Glutamatergic neuron (in vitro differentiated cells): ENCODE data around the gene HYDIN. TPM values are rescaled to one million over a fixed set of nuclear protein-coding genes. Genes with fewer than 3 reads are reported as not detected.
"Not testable (repeated sequence)": the region's sequence is repeated elsewhere in the genome, so short reads cannot be mapped to it uniquely, and the experiment has no call there.

ENCODE experiments used
- DNase-seq: peaks from one replicate; pipeline ENCODE4 v3.0.0; 2022
- H3K27ac Mint-ChIP-seq: one replicate; pipeline ENCODE4 v1.8.0; 2020; ENCODE audit warnings: mild to moderate bottlenecking, mixed read lengths, inconsistent platforms; ENCODE audit not compliant: unreplicated experiment
- H3K27me3 Mint-ChIP-seq: one replicate; pipeline ENCODE4 v1.8.0; 2020; ENCODE audit warnings: mild to moderate bottlenecking, moderate library complexity, mixed read lengths, inconsistent platforms; ENCODE audit not compliant: unreplicated experiment
- H3K36me3 Mint-ChIP-seq: one replicate; pipeline ENCODE4 v1.8.0; 2020; ENCODE audit warnings: mild to moderate bottlenecking, mixed read lengths, inconsistent platforms; ENCODE audit not compliant: unreplicated experiment
- H3K4me1 Mint-ChIP-seq: one replicate; pipeline ENCODE4 v1.8.0; 2020; ENCODE audit warnings: mild to moderate bottlenecking, low read depth, mixed read lengths, inconsistent platforms; ENCODE audit not compliant: unreplicated experiment
- H3K4me3 Mint-ChIP-seq: one replicate; pipeline ENCODE4 v1.8.0; 2020; ENCODE audit warnings: mild to moderate bottlenecking, mixed read lengths, inconsistent platforms; ENCODE audit not compliant: unreplicated experiment
- H3K9me3 Mint-ChIP-seq: one replicate; pipeline ENCODE4 v1.8.0; 2020; ENCODE audit warnings: mild to moderate bottlenecking, moderate library complexity, mixed read lengths, inconsistent platforms; ENCODE audit not compliant: unreplicated experiment
- total RNA-seq: library from RNA; stranded (reverse); fragmentation: NEBNext Ultra II Directional; extraction: Animal tissue kit (Norgen Biotek cat#: 25700); gene quantifications from one replicate; pipeline ENCODE4 v1.2.1, GENCODE V29; 2021; ENCODE audit not compliant: unreplicated experiment

HYDIN gene
- total RNA-seq, 1 donor from 2014 or later: 7.0 TPM

DNA sequence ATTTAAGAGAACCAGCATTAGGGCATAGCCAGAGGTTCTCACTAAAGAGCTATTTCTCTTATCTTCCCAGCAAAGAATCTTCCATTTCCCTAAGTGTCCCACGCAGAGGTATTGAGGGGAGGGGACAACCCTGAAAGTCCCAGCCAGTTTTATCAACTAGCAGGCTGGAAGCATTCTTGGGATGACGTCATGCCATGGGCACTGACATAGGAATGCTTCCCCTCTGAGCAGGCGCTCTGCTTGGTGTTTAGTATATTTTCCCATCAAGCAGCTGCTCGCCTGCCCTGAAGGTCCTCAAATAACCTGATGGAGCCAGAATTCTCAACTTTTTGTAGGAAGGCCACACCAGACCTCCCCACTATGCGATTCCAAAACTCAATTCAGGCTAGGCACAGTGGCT is 276.7 kb downstream of the HYDIN start:
- not testable (repeated sequence) for H3K4me3 Mint-ChIP-seq, H3K36me3 Mint-ChIP-seq, H3K4me1 Mint-ChIP-seq, H3K27ac Mint-ChIP-seq, H3K9me3 Mint-ChIP-seq, DNase-seq, H3K27me3 Mint-ChIP-seq

DNA sequence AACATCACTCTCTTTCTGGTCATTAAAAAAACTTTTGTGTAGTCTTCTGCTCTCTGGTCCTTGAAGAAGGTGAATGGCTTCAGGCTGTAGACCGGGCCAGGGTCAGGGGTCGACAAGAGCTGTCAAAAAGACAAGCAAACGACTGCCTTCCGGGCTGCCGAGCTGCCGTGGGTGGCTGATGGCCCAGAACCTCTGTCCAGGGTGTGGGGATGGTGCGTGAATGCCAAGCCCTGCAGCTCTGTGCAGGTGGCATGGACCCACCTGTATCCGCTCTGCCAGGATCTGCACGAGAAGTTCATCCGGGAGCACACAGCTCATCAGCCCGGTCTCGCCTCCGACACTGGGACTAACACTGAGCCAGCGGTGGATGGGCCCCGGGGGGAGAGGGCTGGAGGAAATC is 287.0 kb downstream of the HYDIN start:
- H3K9me3 Mint-ChIP-seq, H3K27ac Mint-ChIP-seq, H3K4me3 Mint-ChIP-seq, H3K27me3 Mint-ChIP-seq, DNase-seq, H3K4me1 Mint-ChIP-seq, H3K36me3 Mint-ChIP-seq: not testable (repeated sequence)

DNA sequence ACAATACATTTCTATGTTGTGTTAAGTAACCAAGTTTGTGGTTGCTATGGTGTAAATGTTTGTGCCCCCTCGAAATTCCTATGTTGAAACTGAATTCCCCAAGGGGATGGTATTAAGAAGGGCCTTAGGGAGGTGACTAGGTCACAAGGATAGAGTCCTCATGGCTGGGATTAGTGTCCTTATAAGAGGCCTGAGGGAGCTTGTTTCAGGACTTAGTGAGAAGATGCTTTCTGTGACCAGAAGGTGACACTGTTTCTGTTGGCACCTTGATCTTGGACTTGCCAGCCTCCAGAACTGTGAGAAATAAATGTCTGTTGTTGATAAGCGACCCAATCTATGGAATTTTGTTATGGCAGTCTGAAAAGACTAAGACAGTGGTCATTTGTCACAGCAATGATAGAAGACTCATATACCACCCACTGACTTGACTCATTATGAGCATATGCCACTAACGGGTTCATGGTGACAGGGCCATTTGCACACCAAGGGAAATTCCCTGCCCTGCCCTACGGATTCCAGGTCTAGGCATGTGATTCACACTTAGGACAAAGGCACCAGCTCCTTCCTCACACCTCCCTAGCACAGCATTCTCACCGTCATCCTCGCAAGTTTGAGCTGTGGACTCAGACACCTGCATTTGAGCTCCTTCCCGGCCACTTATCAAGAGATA is 290.7 kb downstream of the HYDIN start:
- H3K36me3 Mint-ChIP-seq, DNase-seq, H3K4me1 Mint-ChIP-seq, H3K9me3 Mint-ChIP-seq, H3K27me3 Mint-ChIP-seq, H3K27ac Mint-ChIP-seq, H3K4me3 Mint-ChIP-seq: not testable (repeated sequence)

DNA sequence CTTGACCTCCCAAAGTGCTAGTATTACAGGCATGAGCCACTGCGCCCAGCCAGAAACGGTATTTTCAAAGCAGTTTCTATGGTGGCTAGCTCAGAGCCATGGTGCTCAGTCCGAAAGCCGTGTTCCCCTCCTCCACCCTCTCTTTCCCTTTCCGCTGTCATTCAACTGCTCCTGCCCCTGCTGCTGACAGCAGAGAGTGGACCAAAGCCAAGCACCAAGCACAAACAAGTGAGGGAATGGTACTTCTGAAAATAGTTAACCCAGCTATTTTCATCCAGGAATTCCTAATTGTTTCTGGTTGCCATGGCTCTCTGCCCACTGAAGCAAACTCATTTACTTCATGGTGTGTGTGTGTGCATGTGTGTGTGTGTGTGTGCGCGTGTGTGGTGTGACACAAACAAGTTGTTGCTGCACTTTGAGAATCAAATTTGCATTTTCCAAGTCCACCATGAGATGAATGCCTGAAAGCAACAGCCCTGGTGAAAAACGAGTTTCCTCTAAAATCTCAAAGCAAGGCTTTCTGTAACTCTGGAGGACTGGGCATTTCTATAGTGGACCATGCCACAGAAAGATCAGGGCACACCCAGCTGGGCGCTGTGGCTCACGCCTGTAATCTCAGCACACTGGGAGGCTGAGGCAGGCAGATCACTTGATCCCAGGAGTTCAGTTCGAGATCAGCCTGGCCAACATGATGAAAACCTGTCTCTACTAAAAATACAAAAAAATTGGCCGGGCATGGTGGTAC is 293.6 kb downstream of the HYDIN start:
- H3K9me3 Mint-ChIP-seq, H3K4me3 Mint-ChIP-seq, H3K4me1 Mint-ChIP-seq, H3K27me3 Mint-ChIP-seq, DNase-seq, H3K27ac Mint-ChIP-seq, H3K36me3 Mint-ChIP-seq: not testable (repeated sequence)

DNA sequence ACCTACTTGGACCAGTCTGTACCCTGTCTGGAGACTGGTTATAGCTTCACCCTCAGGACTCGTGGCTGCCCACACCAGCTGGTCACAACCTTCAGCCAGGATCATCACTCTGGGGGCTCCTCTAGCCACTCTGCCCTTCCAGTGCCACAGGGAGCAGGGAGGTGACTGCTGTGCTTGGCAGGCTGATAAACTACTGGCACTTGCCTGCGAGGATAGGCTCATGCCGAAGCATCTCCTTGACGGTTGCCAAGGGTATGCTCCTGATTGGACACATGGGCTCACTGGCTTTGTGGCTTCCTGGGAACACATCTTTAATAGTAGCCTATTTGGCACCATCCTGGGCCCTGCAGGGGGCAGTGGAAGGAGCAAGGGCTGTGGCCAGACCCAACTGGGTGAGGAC is 295.2 kb downstream of the HYDIN start:
- H3K4me3 Mint-ChIP-seq, H3K36me3 Mint-ChIP-seq, DNase-seq, H3K4me1 Mint-ChIP-seq, H3K27me3 Mint-ChIP-seq, H3K9me3 Mint-ChIP-seq, H3K27ac Mint-ChIP-seq: not testable (repeated sequence)

DNA sequence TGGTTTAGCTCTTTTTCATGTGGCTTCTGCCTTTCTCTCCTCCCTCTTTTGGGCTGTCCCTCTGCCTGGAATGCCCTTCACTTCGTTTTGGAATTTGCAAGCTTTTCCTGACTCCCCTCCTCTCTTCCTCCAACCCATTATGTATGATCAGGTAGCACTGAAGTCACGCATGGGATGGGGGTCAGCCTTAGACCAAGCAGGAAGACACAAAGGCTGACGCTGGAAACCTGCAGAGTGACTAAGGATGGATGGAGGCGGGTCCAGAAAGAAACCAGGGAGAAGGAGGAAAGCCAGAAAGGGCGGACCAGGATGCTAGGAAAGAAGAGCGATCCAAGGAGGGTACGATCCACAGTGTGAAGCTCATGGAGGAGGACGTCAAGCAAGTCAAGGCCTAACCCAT is 296.8 kb downstream of the HYDIN start:
- not testable (repeated sequence) for H3K27me3 Mint-ChIP-seq, H3K4me3 Mint-ChIP-seq, H3K36me3 Mint-ChIP-seq, DNase-seq, H3K27ac Mint-ChIP-seq, H3K9me3 Mint-ChIP-seq, H3K4me1 Mint-ChIP-seq

DNA sequence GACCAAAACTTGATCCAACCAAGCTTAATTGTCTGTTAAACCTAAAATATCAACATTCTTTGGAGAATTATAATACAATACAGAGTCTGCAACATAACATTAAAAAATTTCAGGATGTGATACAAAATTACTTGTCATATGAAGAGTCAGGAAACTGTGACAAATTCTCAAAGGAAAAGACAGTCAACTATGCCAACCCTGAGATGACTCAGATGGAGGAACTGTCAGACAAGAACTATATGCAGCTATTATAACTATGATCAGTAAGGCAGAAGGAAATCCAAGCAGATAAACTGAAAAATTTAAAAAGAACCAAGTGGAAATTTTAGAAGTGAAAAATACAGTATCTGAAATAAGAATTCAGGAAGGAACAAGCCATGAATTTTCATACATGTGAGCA is 299.8 kb downstream of the HYDIN start:
- H3K27me3 Mint-ChIP-seq, DNase-seq, H3K4me1 Mint-ChIP-seq, H3K4me3 Mint-ChIP-seq, H3K27ac Mint-ChIP-seq, H3K36me3 Mint-ChIP-seq, H3K9me3 Mint-ChIP-seq: not testable (repeated sequence)

DNA sequence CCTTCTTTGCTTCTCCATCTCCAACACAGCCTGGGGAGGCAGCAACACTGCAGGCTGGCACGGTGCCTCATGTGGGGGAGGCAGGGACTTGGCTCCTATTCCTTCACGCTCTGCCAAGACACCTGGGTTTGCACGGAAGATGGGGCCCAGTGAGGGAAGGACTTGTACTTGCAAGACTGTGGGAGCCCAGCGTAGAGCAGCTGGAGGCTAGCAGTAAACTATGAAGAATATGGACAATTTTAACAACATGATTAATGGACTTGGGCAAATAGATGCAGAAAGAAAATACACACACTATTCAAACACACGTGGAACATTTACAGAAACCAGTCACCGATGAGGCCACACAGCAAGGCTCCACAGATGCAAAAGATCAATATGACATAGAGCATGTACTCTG is 308.4 kb downstream of the HYDIN start:
- not testable (repeated sequence) for DNase-seq

DNA sequence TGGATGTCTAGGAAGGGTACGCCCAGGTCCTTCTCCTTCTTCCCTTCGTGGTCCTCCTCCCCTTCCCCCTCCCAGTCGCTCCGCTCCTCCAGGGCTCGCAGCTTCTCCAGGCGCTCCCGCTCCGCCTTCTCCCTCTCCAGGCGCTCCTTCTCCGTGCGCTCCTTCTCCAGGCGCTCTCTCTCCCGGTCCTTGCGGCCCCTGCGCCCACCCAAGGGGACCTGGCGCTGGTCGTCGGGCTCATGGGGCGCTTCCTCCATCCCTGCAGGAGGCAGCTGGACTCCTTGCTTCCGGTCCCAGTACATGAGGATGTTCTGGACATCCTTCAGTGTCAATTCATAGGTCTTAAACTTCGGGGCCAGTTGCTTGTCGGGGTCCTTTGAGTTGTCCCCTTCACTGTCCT is 309.9 kb downstream of the HYDIN start:
- DNase-seq, H3K4me1 Mint-ChIP-seq, H3K36me3 Mint-ChIP-seq, H3K27me3 Mint-ChIP-seq, H3K4me3 Mint-ChIP-seq, H3K9me3 Mint-ChIP-seq, H3K27ac Mint-ChIP-seq: not testable (repeated sequence)

More for the DNA sequence above, 308.4 kb downstream of the HYDIN start:
- not testable (repeated sequence) for H3K36me3 Mint-ChIP-seq, H3K27me3 Mint-ChIP-seq, H3K4me1 Mint-ChIP-seq, H3K27ac Mint-ChIP-seq, H3K9me3 Mint-ChIP-seq, H3K4me3 Mint-ChIP-seq

DNA sequence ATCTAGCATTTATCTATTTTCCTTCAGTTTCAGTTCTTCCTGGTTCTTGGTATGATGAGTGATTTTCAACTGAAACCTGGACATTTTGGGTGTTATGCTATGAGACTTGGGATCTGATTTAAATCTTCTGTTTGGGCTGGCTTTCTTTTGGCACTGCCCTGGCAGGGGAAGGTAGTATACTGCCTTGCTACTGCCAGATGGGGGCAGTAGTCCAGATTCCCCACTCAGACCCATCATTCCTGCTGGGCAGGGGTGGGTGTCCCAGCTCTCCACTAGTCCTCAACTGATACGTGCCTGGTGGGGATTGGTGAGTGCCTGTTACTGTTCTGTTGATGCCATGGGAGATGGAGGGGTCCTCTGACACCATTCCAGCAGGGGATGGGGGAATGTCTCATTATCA is 342.3 kb downstream of the HYDIN start:
- H3K4me1 Mint-ChIP-seq, H3K27me3 Mint-ChIP-seq, DNase-seq, H3K27ac Mint-ChIP-seq, H3K36me3 Mint-ChIP-seq, H3K4me3 Mint-ChIP-seq, H3K9me3 Mint-ChIP-seq: not testable (repeated sequence)

DNA sequence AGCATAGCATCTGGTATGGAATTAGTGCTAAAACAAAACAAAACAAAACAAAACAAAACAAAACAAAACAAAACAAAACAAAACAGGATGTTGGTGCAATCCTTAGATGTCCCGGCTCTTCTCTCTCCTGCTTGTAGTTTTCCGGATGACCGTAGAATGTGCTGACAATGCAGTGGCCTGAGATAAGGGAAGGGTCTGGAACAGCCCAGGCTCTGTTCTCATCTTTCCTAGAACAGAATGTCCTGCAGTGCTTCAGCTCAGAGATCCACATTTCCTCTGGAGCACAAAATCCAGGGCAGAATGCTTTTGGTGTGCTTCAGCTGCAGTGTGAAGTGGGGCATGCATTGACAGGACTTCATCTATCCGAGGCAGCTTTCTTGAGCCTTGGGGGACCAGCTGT is 345.9 kb downstream of the HYDIN start:
- H3K27ac Mint-ChIP-seq, H3K27me3 Mint-ChIP-seq, DNase-seq, H3K9me3 Mint-ChIP-seq, H3K36me3 Mint-ChIP-seq, H3K4me1 Mint-ChIP-seq, H3K4me3 Mint-ChIP-seq: not testable (repeated sequence)

DNA sequence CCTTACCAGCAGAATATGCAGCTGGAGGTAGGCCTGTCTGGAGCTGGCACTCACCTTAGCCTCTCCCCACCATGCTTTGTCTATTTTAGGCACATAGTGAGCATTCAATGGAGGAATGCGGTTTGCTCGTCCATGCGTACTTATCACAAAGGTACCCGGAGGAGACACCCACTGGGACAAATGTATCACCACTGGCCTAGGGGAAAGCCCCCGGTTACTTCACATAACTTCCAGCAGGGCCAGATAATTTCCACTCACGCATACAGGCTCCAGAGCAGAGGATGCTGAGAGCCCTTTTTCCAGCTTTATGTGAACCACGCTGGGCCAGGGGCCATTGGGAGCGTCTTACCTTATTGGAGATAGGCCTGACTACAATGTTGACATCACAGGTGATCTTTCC is 348.2 kb downstream of the HYDIN start:
- not testable (repeated sequence) for DNase-seq, H3K9me3 Mint-ChIP-seq, H3K27me3 Mint-ChIP-seq, H3K36me3 Mint-ChIP-seq, H3K4me1 Mint-ChIP-seq, H3K27ac Mint-ChIP-seq, H3K4me3 Mint-ChIP-seq

DNA sequence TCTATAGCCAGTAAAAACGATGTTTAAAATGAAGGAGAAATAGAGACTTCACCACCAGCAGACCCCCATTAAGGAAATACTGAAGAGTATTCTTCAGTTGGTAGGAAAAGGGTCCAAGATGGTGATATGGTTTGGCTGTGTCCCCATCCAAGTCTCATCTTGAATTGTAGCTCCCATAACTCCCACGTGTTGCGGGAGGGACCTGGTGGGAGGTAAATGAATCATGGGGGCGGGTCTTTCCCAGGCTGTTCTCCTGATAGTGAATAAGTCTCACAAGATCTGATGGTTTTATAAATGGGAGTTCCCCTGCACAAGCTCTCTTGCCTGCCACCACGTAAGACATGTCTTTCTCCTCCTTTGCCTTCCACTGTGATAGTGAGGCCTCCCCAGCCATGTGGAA is 352.6 kb downstream of the HYDIN start:
- not testable (repeated sequence) for H3K4me1 Mint-ChIP-seq, H3K4me3 Mint-ChIP-seq, H3K27me3 Mint-ChIP-seq, H3K9me3 Mint-ChIP-seq, H3K36me3 Mint-ChIP-seq, DNase-seq, H3K27ac Mint-ChIP-seq
